CD1c-positive myeloid dendritic cell (primary cell): ENCODE data around the gene PIGZ.

Experiments used
- DNase-seq: peaks from one replicate; pipeline ENCODE4 v3.0.0-alpha.2; 2016; ENCODE audit errors: extremely low spot score

PIGZ gene

GRCh38 chr3:196914866-196915265 lies 53.8 kb downstream of the PIGZ start:
- DNase-seq, result no peak

- DNase-seq, result no peak
Observed at GRCh38 chr3:196903740-196904139, 64.9 kb downstream of the PIGZ start.

- no peak for DNase-seq
Observed at GRCh38 chr3:196902296-196902695, 66.3 kb downstream of the PIGZ start.

- no peak for DNase-seq
Observed at GRCh38 chr3:196901768-196902167, 66.9 kb downstream of the PIGZ start.
